ENCODE data around the gene UBN2.

Gene UBN2

DNA sequence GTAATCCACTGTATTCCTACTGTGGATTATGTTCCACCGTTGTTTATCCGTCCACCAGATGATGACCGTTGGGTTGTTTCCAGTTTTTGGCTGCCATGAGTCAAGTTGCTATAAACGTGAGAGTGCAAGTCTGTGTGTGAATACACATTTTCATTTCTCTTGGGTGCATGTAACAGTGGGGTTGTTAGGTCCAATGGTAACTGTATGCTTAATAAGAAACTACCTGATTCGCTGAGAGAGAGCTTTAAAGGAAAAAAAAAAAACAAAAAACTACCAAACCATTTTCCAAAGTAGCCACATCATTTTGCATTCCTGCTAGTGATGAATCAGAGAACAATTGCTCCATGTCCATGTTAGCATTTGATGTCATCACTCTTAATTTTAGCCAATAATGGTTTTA is 15.9 kb downstream of the UBN2 start:
- Histone ChIP-seq H3K36me3 (ENCODE audit: control insufficient read depth, low read length) (peaks cover 52% of the 10 kb centered on the region), H4K20me1 (ENCODE audit: control insufficient read depth, insufficient read depth, low read depth, low read length) (no peaks in the 10 kb centered on the region), H3K4me1 (ENCODE audit: control insufficient read depth, low read length) (no peaks in the 10 kb centered on the region), H3F3A (ENCODE audit: control insufficient read depth, insufficient read depth) (no peaks in the 10 kb centered on the region), H3K4me2 (ENCODE audit: low read length) (no peak overlapping the region), H3K9me3 (ENCODE audit: control insufficient read depth, insufficient read depth, low read length) (no peaks in the 10 kb centered on the region), H3K9me2 (replicated peaks; ENCODE audit: control insufficient read depth, low read length) (no peaks in the 10 kb centered on the region), H3K79me2 (ENCODE audit: control insufficient read depth, low read length) (peaks cover 3% of the 10 kb centered on the region; the same call in 1 of the 2 replicates), H3K4me3 (ENCODE audit: low read length) (no peak overlapping the region), H3K27me3 (ENCODE audit: control insufficient read depth, low read length) (no peaks in the 10 kb centered on the region), H3K27ac (ENCODE audit: low read depth, low read length) (no peak overlapping the region)
- no peak for TF ChIP-seq EZH2phosphoT487 (IDR thresholded peaks at IDR 0.05; ENCODE audit: borderline replicate concordance, low read length)
- TF ChIP-seq, protein P1, sequence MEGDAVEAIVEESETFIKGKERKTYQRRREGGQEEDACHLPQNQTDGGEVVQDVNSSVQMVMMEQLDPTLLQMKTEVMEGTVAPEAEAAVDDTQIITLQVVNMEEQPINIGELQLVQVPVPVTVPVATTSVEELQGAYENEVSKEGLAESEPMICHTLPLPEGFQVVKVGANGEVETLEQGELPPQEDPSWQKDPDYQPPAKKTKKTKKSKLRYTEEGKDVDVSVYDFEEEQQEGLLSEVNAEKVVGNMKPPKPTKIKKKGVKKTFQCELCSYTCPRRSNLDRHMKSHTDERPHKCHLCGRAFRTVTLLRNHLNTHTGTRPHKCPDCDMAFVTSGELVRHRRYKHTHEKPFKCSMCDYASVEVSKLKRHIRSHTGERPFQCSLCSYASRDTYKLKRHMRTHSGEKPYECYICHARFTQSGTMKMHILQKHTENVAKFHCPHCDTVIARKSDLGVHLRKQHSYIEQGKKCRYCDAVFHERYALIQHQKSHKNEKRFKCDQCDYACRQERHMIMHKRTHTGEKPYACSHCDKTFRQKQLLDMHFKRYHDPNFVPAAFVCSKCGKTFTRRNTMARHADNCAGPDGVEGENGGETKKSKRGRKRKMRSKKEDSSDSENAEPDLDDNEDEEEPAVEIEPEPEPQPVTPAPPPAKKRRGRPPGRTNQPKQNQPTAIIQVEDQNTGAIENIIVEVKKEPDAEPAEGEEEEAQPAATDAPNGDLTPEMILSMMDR (IDR thresholded peaks at IDR 0.05; ENCODE audit: low read depth, low read length, poor library complexity, severe bottlenecking) = no peak

DNA sequence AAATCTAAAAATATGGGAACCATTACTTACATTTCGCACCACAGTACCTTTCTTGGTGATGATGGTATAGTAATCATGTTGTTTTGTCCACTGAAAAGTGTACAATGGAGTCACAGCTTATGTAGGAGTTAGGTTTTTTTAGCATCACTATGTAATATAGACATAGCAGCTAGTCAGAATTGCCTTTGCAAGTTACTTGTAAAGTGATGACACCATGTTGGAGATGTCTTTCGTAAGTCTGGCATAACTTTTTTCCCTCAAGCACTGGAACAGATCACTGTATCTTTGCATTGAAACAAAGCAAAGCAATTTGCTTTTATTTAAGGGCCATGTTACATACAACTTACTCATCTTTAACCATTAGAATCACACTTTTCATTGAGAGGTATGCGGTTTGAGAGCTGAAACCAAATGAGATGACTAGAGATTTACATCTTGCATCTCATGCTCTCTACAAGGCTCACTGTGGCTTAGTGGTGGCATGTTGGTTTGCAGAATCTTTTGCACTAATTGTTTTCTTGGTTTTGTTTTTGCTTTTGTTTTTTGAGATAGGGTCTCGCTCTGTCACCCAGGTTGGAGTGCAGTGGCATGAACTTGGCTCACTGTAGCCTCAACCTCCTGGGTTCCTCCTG is 18.3 kb downstream of the UBN2 start:
- TF ChIP-seq, protein P1 (IDR thresholded peaks at IDR 0.05; ENCODE audit: low read depth, low read length, poor library complexity, severe bottlenecking) = no peak
- TF ChIP-seq EZH2phosphoT487 (IDR thresholded peaks at IDR 0.05; ENCODE audit: borderline replicate concordance, low read length) = no peak
- Histone ChIP-seq H3F3A (ENCODE audit: control insufficient read depth, insufficient read depth) (no peaks in the 10 kb centered on the region), H3K36me3 (ENCODE audit: control insufficient read depth, low read length) (peaks cover 49% of the 10 kb centered on the region), H3K27me3 (ENCODE audit: control insufficient read depth, low read length) (no peaks in the 10 kb centered on the region), H3K4me3 (ENCODE audit: low read length) (no peak overlapping the region), H3K27ac (ENCODE audit: low read depth, low read length) (no peak overlapping the region), H4K20me1 (ENCODE audit: control insufficient read depth, insufficient read depth, low read depth, low read length) (no peaks in the 10 kb centered on the region), H3K9me3 (ENCODE audit: control insufficient read depth, insufficient read depth, low read length) (no peaks in the 10 kb centered on the region), H3K4me1 (ENCODE audit: control insufficient read depth, low read length) (no peaks in the 10 kb centered on the region), H3K4me2 (ENCODE audit: low read length) (no peak overlapping the region), H3K9me2 (replicated peaks; ENCODE audit: control insufficient read depth, low read length) (no peaks in the 10 kb centered on the region), H3K79me2 (ENCODE audit: control insufficient read depth, low read length) (peaks cover 3% of the 10 kb centered on the region; the same call in 1 of the 2 replicates)

DNA sequence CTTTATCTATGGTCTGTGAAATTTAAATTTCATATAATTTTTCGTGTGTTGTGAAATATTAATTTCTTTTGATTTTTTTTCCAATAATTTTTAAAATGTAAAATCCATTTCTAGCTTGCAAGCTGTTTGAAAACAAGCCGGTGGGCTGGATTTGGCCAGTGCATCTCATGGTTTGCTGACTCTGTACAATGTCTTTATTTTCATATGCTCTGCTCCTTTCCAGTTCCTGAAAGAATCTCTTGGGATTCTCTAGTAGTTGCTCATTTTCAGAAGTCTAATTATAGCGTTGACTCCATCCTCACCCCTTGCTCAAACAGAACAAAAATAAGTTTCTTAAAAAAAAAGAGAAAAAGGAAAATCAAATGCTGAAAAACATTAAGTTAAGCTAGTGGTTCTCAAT is 21.4 kb downstream of the UBN2 start:
- TF ChIP-seq, protein P1 (IDR thresholded peaks at IDR 0.05; ENCODE audit: low read depth, low read length, poor library complexity, severe bottlenecking) = no peak
- TF ChIP-seq EZH2phosphoT487 (IDR thresholded peaks at IDR 0.05; ENCODE audit: borderline replicate concordance, low read length) = no peak
- H4K20me1 ChIP-seq (ENCODE audit: control insufficient read depth, insufficient read depth, low read depth, low read length) = no peaks in the 10 kb centered on the region
- H3K36me3 ChIP-seq (ENCODE audit: control insufficient read depth, low read length) = peaks cover 43% of the 10 kb centered on the region
- no peak overlapping the region for H3K27ac ChIP-seq (ENCODE audit: low read depth, low read length)
- no peaks in the 10 kb centered on the region for H3K4me1 ChIP-seq (ENCODE audit: control insufficient read depth, low read length)
- peaks cover 3% of the 10 kb centered on the region; the same call in 1 of the 2 replicates for H3K79me2 ChIP-seq (ENCODE audit: control insufficient read depth, low read length)
- no peaks in the 10 kb centered on the region for H3K27me3 ChIP-seq (ENCODE audit: control insufficient read depth, low read length)
- H3K9me3 ChIP-seq (ENCODE audit: control insufficient read depth, insufficient read depth, low read length) = no peaks in the 10 kb centered on the region
- H3K4me3 ChIP-seq (ENCODE audit: low read length) = no peak overlapping the region
- no peak overlapping the region for H3K4me2 ChIP-seq (ENCODE audit: low read length)
- H3F3A ChIP-seq (ENCODE audit: control insufficient read depth, insufficient read depth) = no peaks in the 10 kb centered on the region
- H3K9me2 ChIP-seq (replicated peaks; ENCODE audit: control insufficient read depth, low read length) = no peaks in the 10 kb centered on the region

Data from DOHH2 (cell line).